Measurements from ENCODE around the gene FLT1.

FLT1 gene, protein sequence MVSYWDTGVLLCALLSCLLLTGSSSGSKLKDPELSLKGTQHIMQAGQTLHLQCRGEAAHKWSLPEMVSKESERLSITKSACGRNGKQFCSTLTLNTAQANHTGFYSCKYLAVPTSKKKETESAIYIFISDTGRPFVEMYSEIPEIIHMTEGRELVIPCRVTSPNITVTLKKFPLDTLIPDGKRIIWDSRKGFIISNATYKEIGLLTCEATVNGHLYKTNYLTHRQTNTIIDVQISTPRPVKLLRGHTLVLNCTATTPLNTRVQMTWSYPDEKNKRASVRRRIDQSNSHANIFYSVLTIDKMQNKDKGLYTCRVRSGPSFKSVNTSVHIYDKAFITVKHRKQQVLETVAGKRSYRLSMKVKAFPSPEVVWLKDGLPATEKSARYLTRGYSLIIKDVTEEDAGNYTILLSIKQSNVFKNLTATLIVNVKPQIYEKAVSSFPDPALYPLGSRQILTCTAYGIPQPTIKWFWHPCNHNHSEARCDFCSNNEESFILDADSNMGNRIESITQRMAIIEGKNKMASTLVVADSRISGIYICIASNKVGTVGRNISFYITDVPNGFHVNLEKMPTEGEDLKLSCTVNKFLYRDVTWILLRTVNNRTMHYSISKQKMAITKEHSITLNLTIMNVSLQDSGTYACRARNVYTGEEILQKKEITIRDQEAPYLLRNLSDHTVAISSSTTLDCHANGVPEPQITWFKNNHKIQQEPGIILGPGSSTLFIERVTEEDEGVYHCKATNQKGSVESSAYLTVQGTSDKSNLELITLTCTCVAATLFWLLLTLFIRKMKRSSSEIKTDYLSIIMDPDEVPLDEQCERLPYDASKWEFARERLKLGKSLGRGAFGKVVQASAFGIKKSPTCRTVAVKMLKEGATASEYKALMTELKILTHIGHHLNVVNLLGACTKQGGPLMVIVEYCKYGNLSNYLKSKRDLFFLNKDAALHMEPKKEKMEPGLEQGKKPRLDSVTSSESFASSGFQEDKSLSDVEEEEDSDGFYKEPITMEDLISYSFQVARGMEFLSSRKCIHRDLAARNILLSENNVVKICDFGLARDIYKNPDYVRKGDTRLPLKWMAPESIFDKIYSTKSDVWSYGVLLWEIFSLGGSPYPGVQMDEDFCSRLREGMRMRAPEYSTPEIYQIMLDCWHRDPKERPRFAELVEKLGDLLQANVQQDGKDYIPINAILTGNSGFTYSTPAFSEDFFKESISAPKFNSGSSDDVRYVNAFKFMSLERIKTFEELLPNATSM (N-terminal part only)

DNA sequence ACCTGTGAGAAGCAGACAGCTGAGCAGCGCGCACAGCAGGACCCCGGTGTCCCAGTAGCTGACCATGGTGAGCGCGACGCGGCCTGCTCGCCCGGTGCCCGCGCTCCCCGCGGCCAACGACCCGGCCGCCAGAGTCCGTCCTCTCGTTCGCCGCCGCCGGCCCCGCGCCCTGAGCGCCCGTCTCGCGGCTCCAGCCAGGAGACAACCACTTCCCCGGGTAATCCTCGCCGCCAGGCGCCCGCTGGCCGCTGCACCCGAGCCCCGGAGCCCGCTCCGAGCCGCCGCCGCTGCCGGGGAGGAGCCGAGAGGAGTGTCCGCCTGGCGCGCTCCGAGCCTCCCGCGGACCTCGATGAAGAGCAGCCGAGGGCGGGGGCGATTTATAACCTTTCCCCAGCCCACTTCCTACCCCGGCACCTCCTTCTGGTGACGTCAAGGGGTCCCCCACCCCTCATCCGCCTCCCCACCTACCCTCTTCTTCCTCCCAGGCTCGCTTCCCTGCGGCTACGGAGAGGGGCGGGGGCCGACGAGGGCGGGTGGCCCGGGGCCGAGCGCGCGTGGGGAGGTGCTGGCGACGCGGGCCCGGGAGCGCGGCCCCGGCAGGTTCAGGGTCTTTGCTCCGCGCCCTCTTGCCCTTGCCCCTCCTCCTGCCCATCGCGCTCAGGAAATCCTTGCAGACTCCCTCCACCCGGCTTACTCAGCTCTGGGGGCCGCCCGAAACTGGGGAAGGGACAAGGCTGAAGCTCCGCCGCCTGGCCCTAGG lies at the start of gene FLT1:
TSS of gene FLT1 (minus strand) at position 351 of the 760 bp plus-strand sequence. CDS start at position 66, 285 bp downstream.
- peak within 1 kb of the TSS; percentile 66 to 87 (median 73) for H3K4me3 ChIP-seq (ENCODE audit: low read depth in 1 of 5, low read length in 5 of 5)
- H3K9ac ChIP-seq (ENCODE audit: low read length in 5 of 5), result peak within 1 kb of the TSS in 3 of 5 donors; percentile 56 to 80 (median 63)
- no peaks in the 10 kb centered on the region for H3K9me3 ChIP-seq (ENCODE audit: control insufficient read depth in 5 of 5, low read length in 5 of 5)
- peaks cover 20 to 57% (median 35%) of the 10 kb centered on the region in 5 donors for H3K27me3 ChIP-seq (ENCODE audit: control insufficient read depth in 5 of 5, insufficient read depth in 4 of 5, low read length in 5 of 5)
- peaks cover 0 to 44% (median 25%) of the 10 kb centered on the region in 5 donors for H3K4me1 ChIP-seq (ENCODE audit: control insufficient read depth in 5 of 5, insufficient read depth in 5 of 5, low read length in 5 of 5)
- no peaks in the 10 kb centered on the region for H3K36me3 ChIP-seq (ENCODE audit: control insufficient read depth in 5 of 5, insufficient read depth in 5 of 5, low read length in 5 of 5)
- H3K27ac ChIP-seq (ENCODE audit: low read depth, low read length), result peak within 1 kb of the TSS; percentile 74

DNA sequence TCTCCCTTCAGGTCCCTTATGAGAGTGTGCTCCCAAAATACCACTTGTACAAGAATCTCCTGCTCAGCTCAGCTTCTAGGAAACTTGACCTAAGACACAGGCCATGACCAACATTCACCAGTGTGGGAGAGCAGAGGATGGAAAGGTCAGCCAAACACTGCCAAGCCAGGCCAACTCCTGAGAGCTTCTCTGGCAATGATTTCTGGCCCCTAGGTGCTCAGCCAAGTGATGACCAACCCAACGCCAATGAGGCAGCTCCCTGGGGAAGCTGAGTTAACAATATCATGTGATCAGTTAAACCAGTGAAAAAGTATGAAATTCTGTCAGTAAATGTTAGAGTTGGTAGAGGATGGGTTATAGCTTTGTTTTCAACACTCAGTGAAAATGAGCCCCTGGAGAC lies 49.1 kb upstream of the FLT1 start:
- Histone ChIP-seq H3K36me3 (ENCODE audit: control insufficient read depth in 5 of 5, insufficient read depth in 5 of 5, low read length in 5 of 5) (no peaks in the 10 kb centered on the region), H3K27ac (ENCODE audit: low read depth, low read length) (no peak overlapping the region), H3K9ac (ENCODE audit: low read length in 5 of 5) (no peak overlapping the region), H3K4me1 (ENCODE audit: control insufficient read depth in 5 of 5, insufficient read depth in 5 of 5, low read length in 5 of 5) (no peaks in the 10 kb centered on the region), H3K27me3 (ENCODE audit: control insufficient read depth in 5 of 5, insufficient read depth in 4 of 5, low read length in 5 of 5) (peaks cover 0 to 3% (median 0%) of the 10 kb centered on the region in 5 donors), H3K9me3 (ENCODE audit: control insufficient read depth in 5 of 5, low read length in 5 of 5) (peaks cover 4 to 15% (median 11%) of the 10 kb centered on the region in 5 donors), H3K4me3 (ENCODE audit: low read depth in 1 of 5, low read length in 5 of 5) (peak overlapping the region in 1 of 5 donors; percentile 4)

DNA sequence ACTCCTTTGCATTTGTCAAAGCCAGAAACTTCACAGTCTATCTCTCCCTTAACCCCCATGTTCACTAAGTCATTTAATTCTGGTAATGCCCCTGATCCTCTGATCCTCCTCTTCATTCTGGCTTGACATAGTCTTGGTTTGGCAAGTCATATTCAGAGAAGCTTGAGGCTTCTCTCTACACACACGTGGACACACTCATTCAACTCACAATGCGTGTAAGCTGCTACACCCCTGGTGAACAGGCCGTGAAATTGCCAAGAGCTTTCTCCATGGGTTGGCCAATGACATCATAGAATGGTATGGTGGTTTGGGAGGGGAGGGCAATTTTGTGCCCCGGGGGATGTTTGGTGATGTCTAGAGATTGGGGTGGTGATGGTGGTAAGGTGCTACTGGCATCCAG lies 47.9 kb upstream of the FLT1 start:
- H3K9ac ChIP-seq (ENCODE audit: low read length in 5 of 5), result no peak overlapping the region
- H3K27me3 ChIP-seq (ENCODE audit: control insufficient read depth in 5 of 5, insufficient read depth in 4 of 5, low read length in 5 of 5), result peaks cover 0 to 3% (median 0%) of the 10 kb centered on the region in 5 donors
- peaks cover 4 to 15% (median 11%) of the 10 kb centered on the region in 5 donors for H3K9me3 ChIP-seq (ENCODE audit: control insufficient read depth in 5 of 5, low read length in 5 of 5)
- no peak overlapping the region for H3K27ac ChIP-seq (ENCODE audit: low read depth, low read length)
- H3K36me3 ChIP-seq (ENCODE audit: control insufficient read depth in 5 of 5, insufficient read depth in 5 of 5, low read length in 5 of 5), result no peaks in the 10 kb centered on the region
- no peaks in the 10 kb centered on the region for H3K4me1 ChIP-seq (ENCODE audit: control insufficient read depth in 5 of 5, insufficient read depth in 5 of 5, low read length in 5 of 5)
- H3K4me3 ChIP-seq (ENCODE audit: low read depth in 1 of 5, low read length in 5 of 5), result no peak overlapping the region

DNA sequence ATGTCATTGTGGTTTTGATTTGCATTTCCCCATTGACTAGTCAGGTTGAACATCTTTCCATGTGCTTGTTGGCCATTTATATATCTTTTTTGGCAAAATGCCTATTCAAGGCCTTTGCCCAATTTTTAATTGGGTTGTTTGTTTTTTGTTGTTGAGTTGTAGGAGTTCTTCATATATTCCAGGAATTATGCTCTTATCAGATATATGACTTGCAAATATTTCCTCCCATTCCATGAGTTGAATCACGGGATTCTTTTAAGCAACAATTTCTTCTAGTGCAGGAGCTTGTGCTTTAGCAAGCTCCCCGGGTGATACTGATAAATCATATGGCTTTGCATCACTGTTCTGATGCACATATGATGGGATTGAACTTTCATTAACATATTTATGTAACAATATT lies 47.0 kb upstream of the FLT1 start:
- peaks cover 0 to 3% (median 0%) of the 10 kb centered on the region in 5 donors for H3K27me3 ChIP-seq (ENCODE audit: control insufficient read depth in 5 of 5, insufficient read depth in 4 of 5, low read length in 5 of 5)
- H3K9ac ChIP-seq (ENCODE audit: low read length in 5 of 5), result no peak overlapping the region
- H3K27ac ChIP-seq (ENCODE audit: low read depth, low read length), result no peak overlapping the region
- no peak overlapping the region for H3K4me3 ChIP-seq (ENCODE audit: low read depth in 1 of 5, low read length in 5 of 5)
- peaks cover 4 to 15% (median 11%) of the 10 kb centered on the region in 5 donors for H3K9me3 ChIP-seq (ENCODE audit: control insufficient read depth in 5 of 5, low read length in 5 of 5)
- no peaks in the 10 kb centered on the region for H3K4me1 ChIP-seq (ENCODE audit: control insufficient read depth in 5 of 5, insufficient read depth in 5 of 5, low read length in 5 of 5)
- no peaks in the 10 kb centered on the region for H3K36me3 ChIP-seq (ENCODE audit: control insufficient read depth in 5 of 5, insufficient read depth in 5 of 5, low read length in 5 of 5)

DNA sequence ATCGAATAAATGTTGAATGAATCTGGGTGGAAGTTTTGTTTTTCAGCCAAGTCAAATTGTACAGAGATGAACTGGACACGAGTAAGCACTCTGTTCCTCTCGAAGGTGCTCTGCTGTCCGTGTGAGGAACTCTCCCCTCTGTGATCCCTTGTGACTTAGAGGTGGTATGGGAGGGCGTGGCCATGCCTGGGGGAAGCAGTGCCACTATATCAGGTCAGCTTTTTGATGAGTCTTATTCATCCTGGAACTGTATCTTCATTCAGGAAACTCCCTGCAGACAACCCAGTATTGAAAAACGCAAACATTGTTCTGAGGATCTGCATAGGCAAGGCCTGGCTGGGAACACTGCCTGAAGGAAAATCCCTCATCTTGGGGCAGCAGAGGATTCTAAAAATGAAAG lies 45.7 kb upstream of the FLT1 start:
- no peak overlapping the region for H3K9ac ChIP-seq (ENCODE audit: low read length in 5 of 5)
- H3K9me3 ChIP-seq (ENCODE audit: control insufficient read depth in 5 of 5, low read length in 5 of 5), result peaks cover 4 to 15% (median 11%) of the 10 kb centered on the region in 5 donors
- H3K36me3 ChIP-seq (ENCODE audit: control insufficient read depth in 5 of 5, insufficient read depth in 5 of 5, low read length in 5 of 5), result no peaks in the 10 kb centered on the region
- H3K4me3 ChIP-seq (ENCODE audit: low read depth in 1 of 5, low read length in 5 of 5), result no peak overlapping the region
- no peak overlapping the region for H3K27ac ChIP-seq (ENCODE audit: low read depth, low read length)
- H3K4me1 ChIP-seq (ENCODE audit: control insufficient read depth in 5 of 5, insufficient read depth in 5 of 5, low read length in 5 of 5), result no peaks in the 10 kb centered on the region
- peaks cover 0 to 4% (median 0%) of the 10 kb centered on the region in 5 donors for H3K27me3 ChIP-seq (ENCODE audit: control insufficient read depth in 5 of 5, insufficient read depth in 4 of 5, low read length in 5 of 5)

DNA sequence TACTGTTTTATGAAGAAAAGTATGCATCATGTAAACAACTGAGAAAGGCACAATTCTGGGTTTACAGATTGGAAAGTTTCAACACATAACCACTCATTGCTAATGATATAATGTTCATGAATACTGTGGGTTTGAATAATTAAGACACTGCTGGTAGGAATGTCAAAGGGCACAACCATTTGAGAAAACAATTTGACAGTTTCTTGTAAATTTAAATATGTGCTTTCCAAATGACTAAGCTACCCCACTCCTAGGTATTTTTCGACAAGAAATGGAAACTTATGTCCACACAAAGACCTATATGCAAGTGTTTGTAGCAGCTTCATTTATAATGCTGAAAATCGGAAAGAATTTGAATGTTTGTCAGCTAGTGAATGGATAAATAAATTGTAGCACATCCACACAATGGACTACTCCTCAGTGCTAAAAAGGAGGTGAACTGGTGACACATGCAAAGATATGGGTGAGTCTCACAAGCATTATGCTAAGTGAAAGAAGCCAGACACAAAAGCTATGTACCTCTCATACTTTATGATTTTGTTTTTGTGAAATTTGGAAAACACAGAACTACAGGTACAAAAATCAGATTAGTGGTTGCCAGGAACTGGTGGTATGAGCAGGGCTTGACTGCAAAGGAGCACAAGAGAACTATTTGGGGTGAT lies 44.8 kb upstream of the FLT1 start:
- no peak overlapping the region for H3K4me3 ChIP-seq (ENCODE audit: low read depth in 1 of 5, low read length in 5 of 5)
- H3K36me3 ChIP-seq (ENCODE audit: control insufficient read depth in 5 of 5, insufficient read depth in 5 of 5, low read length in 5 of 5), result no peaks in the 10 kb centered on the region
- peaks cover 0 to 5% (median under 1%) of the 10 kb centered on the region in 5 donors for H3K27me3 ChIP-seq (ENCODE audit: control insufficient read depth in 5 of 5, insufficient read depth in 4 of 5, low read length in 5 of 5)
- H3K4me1 ChIP-seq (ENCODE audit: control insufficient read depth in 5 of 5, insufficient read depth in 5 of 5, low read length in 5 of 5), result no peaks in the 10 kb centered on the region
- no peak overlapping the region for H3K27ac ChIP-seq (ENCODE audit: low read depth, low read length)
- H3K9me3 ChIP-seq (ENCODE audit: control insufficient read depth in 5 of 5, low read length in 5 of 5), result peaks cover 4 to 14% (median 11%) of the 10 kb centered on the region in 5 donors
- H3K9ac ChIP-seq (ENCODE audit: low read length in 5 of 5), result no peak overlapping the region

DNA sequence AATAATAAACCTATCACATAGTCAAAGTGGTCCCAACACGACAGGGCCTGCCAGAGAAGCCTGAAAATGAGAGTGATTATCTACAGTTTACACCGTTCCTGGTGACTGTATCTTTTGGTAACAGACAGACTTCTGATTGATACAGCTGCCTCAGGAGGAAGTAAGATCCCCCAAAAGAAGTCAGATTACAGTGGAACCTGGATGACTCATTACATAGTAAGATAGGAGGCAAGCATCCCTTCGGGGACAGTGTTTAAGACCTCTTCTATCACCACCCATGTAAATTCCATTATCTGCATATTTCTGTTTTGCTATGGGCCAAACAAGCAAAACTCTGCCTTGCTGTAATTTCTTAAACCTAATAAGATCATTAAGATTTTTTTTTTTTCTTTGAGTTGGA lies 44.0 kb upstream of the FLT1 start:
- no peaks in the 10 kb centered on the region for H3K36me3 ChIP-seq (ENCODE audit: control insufficient read depth in 5 of 5, insufficient read depth in 5 of 5, low read length in 5 of 5)

DNA sequence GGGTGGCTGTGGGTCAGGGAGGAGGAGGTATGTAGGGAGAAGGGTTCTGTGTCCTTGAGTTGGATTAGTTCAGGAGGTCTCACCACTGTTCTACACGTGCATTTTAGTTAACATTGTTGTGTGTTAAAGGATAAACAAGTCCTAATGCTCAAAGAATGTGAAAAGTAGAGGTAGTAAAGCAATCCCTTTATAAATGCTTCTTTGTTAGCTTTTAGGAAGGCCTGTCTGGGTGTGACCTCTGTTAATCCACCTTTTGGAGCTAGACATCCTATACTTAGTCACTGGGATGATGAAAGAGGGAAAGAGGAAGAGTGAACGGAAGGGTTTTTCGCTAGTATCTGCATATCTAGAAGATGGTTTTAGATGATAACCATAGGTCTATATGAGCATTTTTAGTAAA lies 42.2 kb upstream of the FLT1 start:
- H3K9ac ChIP-seq (ENCODE audit: low read length in 5 of 5), result no peak overlapping the region
- peaks cover 2 to 19% (median 8%) of the 10 kb centered on the region in 5 donors for H3K27me3 ChIP-seq (ENCODE audit: control insufficient read depth in 5 of 5, insufficient read depth in 4 of 5, low read length in 5 of 5)
- H3K27ac ChIP-seq (ENCODE audit: low read depth, low read length), result no peak overlapping the region
- H3K4me1 ChIP-seq (ENCODE audit: control insufficient read depth in 5 of 5, insufficient read depth in 5 of 5, low read length in 5 of 5), result peaks cover 0 to 9% (median 7%) of the 10 kb centered on the region in 5 donors
- no peaks in the 10 kb centered on the region for H3K36me3 ChIP-seq (ENCODE audit: control insufficient read depth in 5 of 5, insufficient read depth in 5 of 5, low read length in 5 of 5)
- H3K4me3 ChIP-seq (ENCODE audit: low read depth in 1 of 5, low read length in 5 of 5), result no peak overlapping the region
- H3K9me3 ChIP-seq (ENCODE audit: control insufficient read depth in 5 of 5, low read length in 5 of 5), result no peaks in the 10 kb centered on the region

More for the DNA sequence above, 44.0 kb upstream of the FLT1 start:
- Histone ChIP-seq H3K9me3 (ENCODE audit: control insufficient read depth in 5 of 5, low read length in 5 of 5) (peaks cover 3 to 12% (median 6%) of the 10 kb centered on the region in 5 donors), H3K4me1 (ENCODE audit: control insufficient read depth in 5 of 5, insufficient read depth in 5 of 5, low read length in 5 of 5) (no peaks in the 10 kb centered on the region), H3K4me3 (ENCODE audit: low read depth in 1 of 5, low read length in 5 of 5) (no peak overlapping the region), H3K9ac (ENCODE audit: low read length in 5 of 5) (no peak overlapping the region), H3K27me3 (ENCODE audit: control insufficient read depth in 5 of 5, insufficient read depth in 4 of 5, low read length in 5 of 5) (peaks cover 2 to 11% (median 5%) of the 10 kb centered on the region in 5 donors), H3K27ac (ENCODE audit: low read depth, low read length) (no peak overlapping the region)
